Activated T-cell treated with anti-CD3 and anti-CD28 coated beads, Interleukin-2, amount 50 U/mL, for 4 hours (primary cell): Measurements from ENCODE around the gene USP31. TPM values are rescaled to one million over a fixed set of nuclear protein-coding genes. Genes with fewer than 3 reads are reported as not detected.

ENCODE experiments used
- ATAC-seq, 2 donors: fragments of 200-7000 bp; cut with Tn5 transposase; one replicate each; pipeline ENCODE4 v1.10.0; 2021
- DNase-seq: peaks from one replicate; pipeline ENCODE4 v3.0.0-alpha.2; 2020
- H3K27me3 Mint-ChIP-seq: one replicate; pipeline ENCODE4 v1.8.0; 2021; ENCODE audit warnings: low read depth, mixed read lengths
- H3K36me3 Mint-ChIP-seq: one replicate; pipeline ENCODE4 v1.8.0; 2022; ENCODE audit warnings: mixed read lengths; ENCODE audit not compliant: insufficient read depth
- H3K4me1 Mint-ChIP-seq: one replicate; pipeline ENCODE4 v1.8.0; 2021; ENCODE audit warnings: low read depth, mixed read lengths
- H3K4me3 Mint-ChIP-seq: one replicate; pipeline ENCODE4 v1.8.0; 2021; ENCODE audit warnings: mild to moderate bottlenecking, moderate library complexity, mixed read lengths
- H3K9me3 Mint-ChIP-seq: one replicate; pipeline ENCODE4 v1.8.0; 2021; ENCODE audit warnings: mixed read lengths
- total RNA-seq, 3 donors: library from RNA; stranded (reverse); gene quantifications; one replicate each; pipeline ENCODE4 v1.2.1, GENCODE V29; 2021

Gene USP31
- total RNA-seq, 3 donors from 2014 or later = 11.3 to 11.9 (median 11.4) TPM

GRCh38 chr16:23029733-23030420 lies 119.4 kb downstream of the USP31 start:
- peaks cover 19% of the 10 kb centered on the region for H3K27me3 Mint-ChIP-seq
- peaks cover 5% of the 10 kb centered on the region for H3K9me3 Mint-ChIP-seq
- H3K4me1 Mint-ChIP-seq = no peaks in the 10 kb centered on the region
- DNase-seq (no peak), ATAC-seq (no peak)
- no peaks in the 10 kb centered on the region for H3K36me3 Mint-ChIP-seq
- H3K4me3 Mint-ChIP-seq = no peak overlapping the region

- no peaks in the 10 kb centered on the region for H3K9me3 Mint-ChIP-seq
- no peak for DNase-seq
- no peak overlapping the region for H3K4me3 Mint-ChIP-seq
- no peaks in the 10 kb centered on the region for H3K4me1 Mint-ChIP-seq
- ATAC-seq = no peak
- no peaks in the 10 kb centered on the region for H3K36me3 Mint-ChIP-seq
- peaks cover 20% of the 10 kb centered on the region for H3K27me3 Mint-ChIP-seq
These were observed 121.9 kb downstream of the USP31 start for GRCh38 chr16:23027386-23027785.

- Mint-ChIP-seq H3K36me3 (no peaks in the 10 kb centered on the region), H3K4me1 (no peaks in the 10 kb centered on the region), H3K4me3 (no peak overlapping the region), H3K27me3 (peaks cover 20% of the 10 kb centered on the region), H3K9me3 (no peaks in the 10 kb centered on the region)
- ATAC-seq (no peak), DNase-seq (no peak)
These were observed 122.4 kb downstream of the USP31 start for GRCh38 chr16:23026784-23027362.

GRCh38 chr16:23025692-23026307 lies 123.5 kb downstream of the USP31 start:
- DNase-seq = no peak
- no peak for ATAC-seq
- Mint-ChIP-seq H3K27me3 (peaks cover 17% of the 10 kb centered on the region), H3K4me1 (no peaks in the 10 kb centered on the region), H3K4me3 (no peak overlapping the region), H3K9me3 (no peaks in the 10 kb centered on the region), H3K36me3 (no peaks in the 10 kb centered on the region)

- no peak for ATAC-seq
- H3K36me3 Mint-ChIP-seq = no peaks in the 10 kb centered on the region
- no peak overlapping the region for H3K4me3 Mint-ChIP-seq
- H3K4me1 Mint-ChIP-seq = no peaks in the 10 kb centered on the region
- H3K9me3 Mint-ChIP-seq = no peaks in the 10 kb centered on the region
- peaks cover 12% of the 10 kb centered on the region for H3K27me3 Mint-ChIP-seq
- no peak for DNase-seq
These were observed 125.2 kb downstream of the USP31 start for GRCh38 chr16:23024044-23024443.

- ATAC-seq (no peak), DNase-seq (no peak)
- no peak overlapping the region for H3K4me3 Mint-ChIP-seq
- no peaks in the 10 kb centered on the region for H3K4me1 Mint-ChIP-seq
- peaks cover 9% of the 10 kb centered on the region for H3K27me3 Mint-ChIP-seq
- H3K36me3 Mint-ChIP-seq = no peaks in the 10 kb centered on the region
- no peaks in the 10 kb centered on the region for H3K9me3 Mint-ChIP-seq
These were observed 129.2 kb downstream of the USP31 start for GRCh38 chr16:23020084-23020483.

GRCh38 chr16:23016368-23016767 lies 132.9 kb downstream of the USP31 start:
- no peaks in the 10 kb centered on the region for H3K36me3 Mint-ChIP-seq
- H3K9me3 Mint-ChIP-seq = no peaks in the 10 kb centered on the region
- H3K4me3 Mint-ChIP-seq = no peak overlapping the region
- H3K4me1 Mint-ChIP-seq = no peaks in the 10 kb centered on the region
- no peak for ATAC-seq
- DNase-seq = no peak
- peaks cover 3% of the 10 kb centered on the region for H3K27me3 Mint-ChIP-seq

GRCh38 chr16:23015580-23015979 lies 133.7 kb downstream of the USP31 start:
- DNase-seq (no peak), ATAC-seq (no peak)
- H3K4me3 Mint-ChIP-seq = no peak overlapping the region
- peaks cover 5% of the 10 kb centered on the region for H3K27me3 Mint-ChIP-seq
- H3K9me3 Mint-ChIP-seq = no peaks in the 10 kb centered on the region
- no peaks in the 10 kb centered on the region for H3K4me1 Mint-ChIP-seq
- no peaks in the 10 kb centered on the region for H3K36me3 Mint-ChIP-seq

GRCh38 chr16:23014592-23014991 lies 134.7 kb downstream of the USP31 start:
- DNase-seq = no peak

More at GRCh38 chr16:23014592-23014991, 134.7 kb downstream of the USP31 start:
- Mint-ChIP-seq H3K27me3 (peaks cover 9% of the 10 kb centered on the region), H3K4me3 (no peak overlapping the region), H3K36me3 (no peaks in the 10 kb centered on the region), H3K9me3 (no peaks in the 10 kb centered on the region), H3K4me1 (no peaks in the 10 kb centered on the region)
- ATAC-seq = no peak

Other genes starting within 250 kb of the USP31 start
- gene SCNN1G, start 33.3 kb upstream of the USP31 start, total RNA-seq = not detected
- gene SCNN1B, start 152.8 kb upstream of the USP31 start, total RNA-seq = not detected